NB4 (cell line): ENCODE data around the gene OMG.

Experiments used
- DNase-seq: peaks from one replicate; pipeline ENCODE4 v3.0.0; 2010; ENCODE audit warnings: low read depth
- H3K4me3 ChIP-seq: one replicate; pipeline ENCODE4 v1.5.1; 2011; ENCODE audit warnings: mild to moderate bottlenecking, low read depth, low read length, moderate library complexity
- CTCF ChIP-seq: IDR thresholded peaks from one replicate; pipeline ENCODE4 v1.5.1; 2012; ENCODE audit warnings: low read depth, low read length
- MAX ChIP-seq: IDR thresholded peaks from 2 replicates; pipeline ENCODE4 v1.6.1; 2011; ENCODE audit warnings: low read depth, low read length
- MYC ChIP-seq: IDR thresholded peaks from 2 replicates; pipeline ENCODE4 v1.6.1; 2011; ENCODE audit warnings: low read depth, low read length
- POLR2A ChIP-seq: IDR thresholded peaks from 2 replicates; pipeline ENCODE4 v1.6.1; 2011; ENCODE audit warnings: mild to moderate bottlenecking; ENCODE audit not compliant: insufficient read length; ENCODE audit errors: extremely low read depth

OMG gene

GRCh38 chr17:31261601-31262000, 35.4 kb downstream of the OMG start:
- TF ChIP-seq POLR2A (no peak), CTCF (no peak), MYC (no peak), MAX (no peak)
- no peak overlapping the region for H3K4me3 ChIP-seq
- DNase-seq, result no peak

GRCh38 chr17:31260151-31260550, 36.9 kb downstream of the OMG start:
- H3K4me3 ChIP-seq, result no peak overlapping the region
- no peak for DNase-seq
- TF ChIP-seq CTCF (no peak), MYC (no peak), POLR2A (no peak), MAX (no peak)

- DNase-seq, result no peak
- no peak overlapping the region for H3K4me3 ChIP-seq
- TF ChIP-seq POLR2A (no peak), MYC (no peak), CTCF (no peak), MAX (no peak)
These were observed 40.1 kb downstream of the OMG start for GRCh38 chr17:31256936-31257335.

GRCh38 chr17:31254654-31255053, 42.4 kb downstream of the OMG start:
- TF ChIP-seq MYC (no peak), CTCF (no peak), MAX (no peak), POLR2A (no peak)
- H3K4me3 ChIP-seq, result no peak overlapping the region
- no peak for DNase-seq

GRCh38 chr17:31252741-31253140, 44.3 kb downstream of the OMG start:
- no peak for TF ChIP-seq CTCF
- no peak for TF ChIP-seq MAX
- no peak for TF ChIP-seq MYC
- no peak for TF ChIP-seq POLR2A
- H3K4me3 ChIP-seq, result no peak overlapping the region
- no peak for DNase-seq

- TF ChIP-seq CTCF, result no peak
- no peak for TF ChIP-seq MAX
- TF ChIP-seq POLR2A, result no peak
- no peak for TF ChIP-seq MYC
- no peak for DNase-seq
- no peak overlapping the region for H3K4me3 ChIP-seq
These were observed 45.1 kb downstream of the OMG start for GRCh38 chr17:31251970-31252328.
